Fibroblast of gingiva (primary cell): ENCODE measurements around the gene FAM83D.
"Not testable (repeated sequence)": the region's sequence is repeated elsewhere in the genome, so short reads cannot be mapped to it uniquely, and the experiment has no call there.

Source experiments
- DNase-seq: peaks from one replicate; pipeline ENCODE4 v3.0.0-alpha.2; 2011; ENCODE audit warnings: low read depth

The FAM83D gene

DNA sequence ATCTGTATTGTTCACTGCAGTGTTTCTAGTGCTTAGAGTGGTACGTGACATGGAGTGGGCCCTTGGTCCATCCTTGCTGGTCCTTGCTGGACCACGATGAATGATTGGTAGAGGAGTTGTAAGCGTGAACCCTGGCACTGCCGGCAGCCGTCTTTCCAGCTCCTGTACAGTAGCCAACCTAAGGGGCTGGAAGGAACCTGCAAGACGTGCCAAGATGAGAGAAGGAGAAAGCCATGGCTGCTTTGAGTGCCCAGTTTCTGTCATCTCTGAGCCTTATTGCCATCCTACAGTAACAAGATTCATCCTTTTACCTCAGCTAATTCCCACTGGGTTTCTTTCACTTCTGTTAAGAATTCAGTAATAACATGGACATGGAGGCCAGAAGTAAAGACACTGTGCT lies 41.9 kb downstream of the FAM83D start:
- DNase-seq, result no peak

DNA sequence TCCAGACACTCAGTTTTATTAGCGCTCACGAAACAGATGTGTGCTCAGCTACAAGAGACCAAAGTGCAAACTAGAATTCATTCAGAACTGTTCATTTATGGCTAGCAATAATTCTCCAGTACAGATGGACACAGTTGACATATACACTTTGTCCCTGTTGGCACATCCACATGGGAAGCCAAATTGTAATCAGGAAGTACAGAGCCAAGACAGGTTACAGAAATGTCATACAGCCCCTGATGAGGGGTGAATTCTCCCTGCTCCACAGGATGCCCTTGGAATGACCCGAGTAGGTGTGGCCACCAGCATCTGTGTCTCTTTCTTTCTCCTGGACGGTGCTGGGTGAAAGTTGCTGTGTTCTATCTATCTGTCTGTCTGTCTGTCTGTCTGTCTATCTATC lies 43.5 kb downstream of the FAM83D start:
- DNase-seq, result no peak

- DNase-seq, result peak; percentile 23
Observed at GRCh38 chr20:38970302-38970701, 44.1 kb downstream of the FAM83D start.

DNA sequence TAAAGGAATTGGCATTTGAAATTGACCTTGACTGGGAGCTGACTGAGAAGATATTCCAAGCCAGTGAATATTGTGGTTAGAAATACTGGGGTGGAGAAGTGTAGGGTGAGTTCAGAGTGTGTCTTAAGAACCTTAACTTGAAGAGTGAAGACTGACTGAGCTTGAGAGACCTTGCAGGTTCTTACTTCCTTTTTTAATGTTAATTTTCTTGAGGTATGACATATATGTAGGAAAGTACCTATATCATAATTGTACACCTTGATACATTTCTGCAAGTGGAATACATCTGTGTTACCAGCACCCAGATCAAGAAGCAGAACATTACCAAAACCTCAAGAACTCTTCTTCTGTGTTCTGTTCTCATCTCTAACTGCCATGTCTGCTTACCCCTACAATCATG lies 46.9 kb downstream of the FAM83D start:
- no peak for DNase-seq

DNA sequence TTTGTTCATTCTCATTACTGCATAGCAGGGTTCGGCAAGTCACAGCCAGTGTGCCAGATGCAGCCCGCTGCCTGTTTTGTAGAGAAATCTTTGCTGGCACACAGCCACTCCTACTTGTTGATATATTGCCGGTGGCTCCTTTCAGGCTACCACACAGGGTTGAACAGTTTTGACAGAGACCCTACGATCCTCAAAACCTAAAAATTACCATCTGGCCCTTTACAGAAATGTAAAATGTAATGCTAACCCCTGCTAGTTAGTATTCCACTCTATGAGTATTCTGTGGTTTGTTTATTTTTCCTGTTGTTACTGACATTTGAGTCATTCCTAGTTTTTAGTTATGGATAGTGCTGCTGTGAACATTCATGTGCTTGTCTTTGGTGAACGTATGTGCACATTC lies 47.4 kb downstream of the FAM83D start:
- peak; percentile 58 for DNase-seq

DNA sequence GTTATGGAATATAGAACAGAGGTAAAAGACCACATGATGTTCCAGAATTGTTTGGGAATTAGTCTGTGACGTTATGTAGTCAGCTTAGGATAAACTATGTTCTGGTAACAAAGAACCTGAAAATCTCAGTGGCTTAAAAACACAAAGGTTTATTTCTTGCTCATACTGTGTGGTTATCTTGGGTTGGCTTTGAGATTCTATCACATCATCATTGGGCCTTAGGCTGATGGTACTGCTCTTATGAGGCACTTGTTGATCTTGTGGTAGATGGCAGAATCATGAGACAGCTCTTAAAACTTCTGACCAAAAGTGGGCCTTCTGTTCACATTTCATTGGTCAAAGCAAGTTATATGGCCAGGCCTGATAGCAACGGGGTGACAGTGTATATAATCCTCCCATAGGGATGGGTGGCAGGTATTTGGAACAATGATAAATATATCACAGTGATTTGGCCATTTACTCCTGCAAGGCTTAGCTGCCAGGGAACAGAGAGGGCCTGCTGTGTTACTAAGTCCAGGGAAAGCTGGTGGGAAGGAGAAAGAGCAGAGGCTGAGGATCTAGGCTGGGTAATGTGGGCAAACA lies 49.4 kb downstream of the FAM83D start:
- no peak for DNase-seq

- no peak for DNase-seq
Observed at GRCh38 chr20:38979434-38979833, 53.2 kb downstream of the FAM83D start.

- no peak for DNase-seq
Observed at GRCh38 chr20:38979842-38980241, 53.6 kb downstream of the FAM83D start.

GRCh38 chr20:38982291-38982690 lies 56.1 kb downstream of the FAM83D start:
- no peak for DNase-seq

- DNase-seq, result no peak
Observed at GRCh38 chr20:38985060-38985459, 58.8 kb downstream of the FAM83D start.

- DNase-seq, result peak; percentile 91
Observed at GRCh38 chr20:38985603-38986170, 59.5 kb downstream of the FAM83D start.

GRCh38 chr20:38986663-38987062 lies 60.4 kb downstream of the FAM83D start:
- DNase-seq, result peak; percentile 45

DNA sequence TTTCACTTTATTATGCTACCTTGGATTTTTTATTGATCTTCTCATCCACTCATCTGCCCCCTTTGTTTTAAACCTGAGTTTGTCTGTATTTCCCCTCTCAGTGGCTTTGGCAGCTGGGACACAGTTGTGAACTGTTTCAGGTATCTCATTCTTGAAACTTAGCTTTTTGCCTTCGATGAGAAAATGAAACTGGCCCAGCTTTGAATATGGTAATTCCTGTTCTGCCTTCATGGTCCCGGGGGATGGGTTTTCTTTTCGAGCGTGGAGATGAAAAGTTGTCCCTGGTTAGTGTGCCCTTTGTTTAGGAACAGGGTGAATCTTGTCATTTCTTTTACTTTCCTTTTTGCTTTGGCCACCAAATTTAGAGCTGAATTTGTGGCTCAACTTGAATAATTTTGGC lies 61.6 kb downstream of the FAM83D start:
- no peak for DNase-seq

DNA sequence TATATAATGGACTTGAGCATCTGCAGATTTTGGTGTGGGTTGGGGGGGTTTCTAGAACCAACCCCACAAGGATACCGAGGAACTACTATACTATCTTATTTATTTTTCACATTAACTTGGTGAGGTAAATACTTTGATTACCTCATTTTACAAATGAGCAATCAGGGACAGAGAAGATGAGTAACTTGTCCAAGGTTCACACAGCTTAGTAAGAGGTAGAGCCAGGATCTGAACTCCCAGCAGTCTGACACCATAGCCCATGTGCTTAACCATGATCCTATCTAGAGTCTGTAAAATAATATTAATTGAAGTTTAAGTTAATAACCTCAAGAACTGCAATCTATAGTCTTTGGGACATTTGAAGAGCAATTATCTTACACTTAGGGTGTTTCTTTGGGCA lies 64.5 kb downstream of the FAM83D start:
- DNase-seq, result no peak

- no peak for DNase-seq
Observed at GRCh38 chr20:38991814-38992704, 65.8 kb downstream of the FAM83D start.

DNA sequence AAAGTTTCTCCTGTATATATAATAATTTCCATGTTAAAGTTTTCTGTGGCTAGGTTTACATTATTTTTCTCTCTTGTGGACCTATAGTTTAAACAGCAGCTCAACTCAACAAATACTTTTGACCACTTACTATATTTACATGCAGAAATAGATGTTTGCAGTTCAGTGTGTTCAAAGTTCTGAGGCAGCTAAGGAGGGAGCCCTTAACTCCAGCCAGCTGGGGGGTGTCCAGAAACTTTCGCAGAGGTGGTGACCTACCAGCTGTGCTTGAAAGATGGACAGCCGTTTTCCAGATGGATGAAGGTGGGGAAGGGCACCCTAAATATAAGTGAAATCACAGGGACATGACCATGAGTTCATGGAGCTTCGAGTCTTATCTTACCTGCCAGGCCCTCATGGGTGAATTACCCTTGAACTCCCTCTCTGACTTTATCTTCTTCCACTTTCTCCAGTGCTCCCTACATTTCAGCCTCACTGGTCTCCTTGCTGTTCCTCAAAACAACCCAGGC lies 69.4 kb downstream of the FAM83D start:
- no peak for DNase-seq

GRCh38 chr20:38996866-38997265 lies 70.6 kb downstream of the FAM83D start:
- not testable (repeated sequence) for DNase-seq

- DNase-seq, result no peak
Observed at GRCh38 chr20:38997622-38998021, 71.4 kb downstream of the FAM83D start.

DNA sequence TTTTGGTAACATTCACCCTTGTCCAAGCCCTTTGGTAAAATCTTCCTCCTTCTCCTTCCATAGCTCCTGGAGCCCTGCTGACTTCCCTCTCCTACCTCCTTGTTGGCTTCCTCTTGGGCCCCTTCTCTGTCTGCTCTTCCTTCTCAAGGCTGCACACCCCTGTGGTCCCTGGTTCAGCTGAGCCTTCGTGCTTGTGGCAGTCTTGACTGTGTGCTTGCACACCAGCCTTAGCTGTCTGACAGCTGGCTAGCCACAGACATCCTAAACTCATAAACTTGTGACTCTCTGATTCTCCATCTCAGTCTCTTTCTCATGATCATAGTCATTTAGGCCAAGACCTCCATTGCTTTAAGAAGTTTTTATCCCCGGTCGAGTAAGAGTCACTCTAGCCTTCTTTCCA lies 73.0 kb downstream of the FAM83D start:
- DNase-seq, result no peak

GRCh38 chr20:38999965-39000910 lies 74.0 kb downstream of the FAM83D start:
- no peak for DNase-seq
